HG03108 (cell line): Measurements from ENCODE around the gene EYS.

Experiments
- ATAC-seq: cut with Tn5 transposase; IDR thresholded peaks from one replicate; pipeline ENCODE4 v1.9.1; 2021; ENCODE audit warnings: moderate library complexity; ENCODE audit not compliant: unreplicated experiment

EYS gene

GRCh38 chr6:64874776-64875175 lies 832.2 kb downstream of the EYS start:
- ATAC-seq, result no peak

- ATAC-seq, result no peak
Measured at GRCh38 chr6:64872633-64873032, 834.4 kb downstream of the EYS start.

- no peak for ATAC-seq
Measured at GRCh38 chr6:64861039-64861651, 845.9 kb downstream of the EYS start.

GRCh38 chr6:64860203-64860602 lies 846.8 kb downstream of the EYS start:
- ATAC-seq, result no peak

- ATAC-seq, result no peak
Measured at GRCh38 chr6:64850121-64850520, 856.9 kb downstream of the EYS start.

GRCh38 chr6:64848467-64848866 lies 858.6 kb downstream of the EYS start:
- no peak for ATAC-seq

GRCh38 chr6:64847396-64847795 lies 859.6 kb downstream of the EYS start:
- no peak for ATAC-seq

GRCh38 chr6:64838726-64839125 lies 868.3 kb downstream of the EYS start:
- ATAC-seq, result no peak

GRCh38 chr6:64831680-64832079 lies 875.3 kb downstream of the EYS start:
- no peak for ATAC-seq

- ATAC-seq, result no peak
Measured at GRCh38 chr6:64817525-64817924, 889.5 kb downstream of the EYS start.

- no peak for ATAC-seq
Measured at GRCh38 chr6:64815718-64816117, 891.3 kb downstream of the EYS start.

GRCh38 chr6:64812138-64812537 lies 894.9 kb downstream of the EYS start:
- ATAC-seq, result no peak

GRCh38 chr6:64811119-64811518 lies 895.9 kb downstream of the EYS start:
- ATAC-seq, result no peak

- no peak for ATAC-seq
Measured at GRCh38 chr6:64807785-64808184, 899.2 kb downstream of the EYS start.

- ATAC-seq, result no peak
Measured at GRCh38 chr6:64803470-64804166, 903.4 kb downstream of the EYS start.

GRCh38 chr6:64792534-64792933 lies 914.5 kb downstream of the EYS start:
- no peak for ATAC-seq

- ATAC-seq, result no peak
Measured at GRCh38 chr6:64789476-64789875, 917.5 kb downstream of the EYS start.

GRCh38 chr6:64786736-64787135 lies 920.3 kb downstream of the EYS start:
- no peak for ATAC-seq

- ATAC-seq, result no peak
Measured at GRCh38 chr6:64782877-64783276, 924.1 kb downstream of the EYS start.

- no peak for ATAC-seq
Measured at GRCh38 chr6:64777941-64778785, 928.9 kb downstream of the EYS start.

GRCh38 chr6:64776359-64776758 lies 930.7 kb downstream of the EYS start:
- ATAC-seq, result no peak

GRCh38 chr6:64774881-64775280 lies 932.1 kb downstream of the EYS start:
- no peak for ATAC-seq
